GM23338 (cell line): ENCODE results near the gene TRIO. TPM values are rescaled to one million over a fixed set of nuclear protein-coding genes. Genes with fewer than 3 reads are reported as not detected.

Experiments used
- ATAC-seq: fragments of 200-7000 bp; cut with Tn5 transposase; 3 replicates; pipeline ENCODE4 v1.9.1; 2020
- DNase-seq: peaks from one replicate; pipeline ENCODE4 v3.0.0-alpha.2; 2015; ENCODE audit warnings: low spot score
- H2AFZ ChIP-seq: fragments of 200-600 bp; sonication (generic); 2 replicates; pipeline ENCODE4 v1.8.0; 2016; ENCODE audit warnings: antibody characterized with exemption, mild to moderate bottlenecking, moderate library complexity
- H3F3A ChIP-seq: fragments of 200-600 bp; sonication (generic); replicated peaks from 2 replicates; pipeline ENCODE4 v1.8.0; 2017; ENCODE audit warnings: antibody characterized with exemption, mixed run types, low read depth
- H3K27ac ChIP-seq: fragments of 200-600 bp; sonication (generic); 2 replicates; pipeline ENCODE4 v1.6.1; 2016; ENCODE audit warnings: low read depth
- H3K27me3 ChIP-seq: fragments of 200-600 bp; sonication (generic); 2 replicates; pipeline ENCODE4 v1.8.0; 2016; ENCODE audit warnings: mild to moderate bottlenecking, mixed run types, moderate library complexity; ENCODE audit not compliant: insufficient read depth
- H3K36me3 ChIP-seq: fragments of 200-600 bp; sonication (generic); 2 replicates; pipeline ENCODE4 v1.8.0; 2016; ENCODE audit warnings: mild to moderate bottlenecking; ENCODE audit not compliant: insufficient read depth
- H3K4me1 ChIP-seq: fragments of 200-600 bp; sonication (generic); 2 replicates; pipeline ENCODE4 v1.8.0; 2016; ENCODE audit warnings: mild to moderate bottlenecking, moderate library complexity; ENCODE audit not compliant: insufficient read depth
- H3K4me2 ChIP-seq: fragments of 200-600 bp; sonication (generic); 2 replicates; pipeline ENCODE4 v1.7.1; 2017; ENCODE audit warnings: mixed run types
- H3K4me3 ChIP-seq: fragments of 200-600 bp; sonication (generic); 2 replicates; pipeline ENCODE4 v1.6.1; 2016; ENCODE audit warnings: mixed run types
- H3K79me2 ChIP-seq: fragments of 200-600 bp; sonication (generic); replicated peaks from 2 replicates; pipeline ENCODE4 v1.8.0; 2017; ENCODE audit warnings: mild to moderate bottlenecking; ENCODE audit not compliant: insufficient read depth
- H3K9me2 ChIP-seq: fragments of 200-600 bp; sonication (generic); 2 replicates; pipeline ENCODE4 v1.8.0; 2017; ENCODE audit not compliant: insufficient read depth
- H4K20me1 ChIP-seq: fragments of 200-600 bp; sonication (generic); replicated peaks from 2 replicates; pipeline ENCODE4 v1.8.0; 2017; ENCODE audit warnings: mild to moderate bottlenecking; ENCODE audit not compliant: insufficient read depth
- H3K27ac Mint-ChIP-seq: 2 replicates; pipeline ENCODE4 v1.8.0; 2020; ENCODE audit warnings: inconsistent platforms, mild to moderate bottlenecking, moderate library complexity, mixed read lengths
- H3K27me3 Mint-ChIP-seq: 3 replicates; pipeline ENCODE4 v1.8.0; 2022; ENCODE audit warnings: low read depth, mild to moderate bottlenecking, moderate library complexity, mixed read lengths, inconsistent platforms; ENCODE audit not compliant: insufficient read depth, poor library complexity
- H3K36me3 Mint-ChIP-seq: 3 replicates; pipeline ENCODE4 v1.8.0; 2021; ENCODE audit warnings: low read depth, mild to moderate bottlenecking, inconsistent platforms, moderate library complexity, mixed read lengths
- H3K4me1 Mint-ChIP-seq: 3 replicates; pipeline ENCODE4 v1.8.0; 2020; ENCODE audit warnings: mild to moderate bottlenecking, inconsistent platforms, mixed read lengths
- H3K4me3 Mint-ChIP-seq: 3 replicates; pipeline ENCODE4 v1.8.0; 2021; ENCODE audit warnings: moderate library complexity, mild to moderate bottlenecking, inconsistent platforms, mixed read lengths
- H3K9me3 Mint-ChIP-seq: 3 replicates; pipeline ENCODE4 v1.8.0; 2020; ENCODE audit warnings: moderate library complexity, mild to moderate bottlenecking, inconsistent platforms, mixed read lengths
- EZH2 ChIP-seq: fragments of 200-600 bp; sonication (generic); IDR thresholded peaks from one replicate; pipeline ENCODE4 v1.8.0; 2017; ENCODE audit warnings: antibody characterized with exemption, mild to moderate bottlenecking, low read depth; ENCODE audit not compliant: unreplicated experiment
- JUNB ChIP-seq: IDR thresholded peaks from one replicate; pipeline ENCODE4 v1.6.1; 2016; ENCODE audit warnings: antibody characterized with exemption; ENCODE audit not compliant: unreplicated experiment
- NANOG ChIP-seq: IDR thresholded peaks from 2 replicates; pipeline ENCODE4 v1.6.1; 2016; ENCODE audit warnings: antibody characterized with exemption, borderline replicate concordance
- POLR2AphosphoS5 ChIP-seq: IDR thresholded peaks from 2 replicates; pipeline ENCODE4 v1.6.1; 2016; ENCODE audit warnings: antibody characterized with exemption, low read depth
- STAT1 ChIP-seq: IDR thresholded peaks from one replicate; pipeline ENCODE4 v1.6.1; 2016; ENCODE audit warnings: antibody characterized with exemption; ENCODE audit not compliant: unreplicated experiment
- ZNF114 ChIP-seq: fragments of 250-450 bp; sonication (Bioruptor Pico); IDR thresholded peaks from 2 replicates; pipeline ENCODE4 v1.5.0; 2020; ENCODE audit warnings: mild to moderate bottlenecking, moderate library complexity
- ZNF331 ChIP-seq: fragments of 250-450 bp; sonication (Bioruptor Pico); IDR thresholded peaks from 2 replicates; pipeline ENCODE4 v1.5.0; 2020; ENCODE audit warnings: low read depth, mild to moderate bottlenecking, moderate library complexity
- ZNF462 ChIP-seq: fragments of 250-450 bp; sonication (Bioruptor Pico); IDR thresholded peaks from 2 replicates; pipeline ENCODE4 v1.5.0; 2020; ENCODE audit warnings: mild to moderate bottlenecking, moderate library complexity
- polyA plus RNA-seq: library from polyadenylated mRNA; unstranded; fragments of >200 nt; fragmentation: Nextera tagmentation; extraction: Ambion mirVana; gene quantifications from 2 replicates; pipeline ENCODE4 v1.2.1, GENCODE V29; 2016
- total RNA-seq: library from RNA; depleted of rRNA; stranded (reverse); fragments of >200 nt; shearing (Covaris generic); gene quantifications from 2 replicates; pipeline ENCODE4 v1.2.3, GENCODE V29; 2014
- TF ChIP-seq, protein P1 (sequence below): IDR thresholded peaks from 2 replicates; pipeline ENCODE4 v1.6.1; 2016; ENCODE audit warnings: antibody characterized with exemption
- TF ChIP-seq, protein P2 (sequence below), 2 experiments: fragments of 200-600 bp in 1 of 2; sonication (generic) in 1 of 2; conservative IDR thresholded peaks; 2 replicates each; pipeline versions ENCODE4 v1.5.1 to v1.6.1; 2016 to 2017; ENCODE audit warnings: antibody characterized with exemption in 2 of 2, low read depth in 2 of 2, mild to moderate bottlenecking in 2 of 2, moderate library complexity in 1 of 2
- TF ChIP-seq, protein P3 (sequence below): IDR thresholded peaks from one replicate; pipeline ENCODE4 v1.6.1; 2018; ENCODE audit warnings: antibody characterized with exemption; ENCODE audit not compliant: unreplicated experiment

The TRIO gene
- total and polyA plus RNA-seq, 2 experiments from 2014 or later = 13.8 to 113 TPM

GRCh38 chr5:14112998-14113652 is 30.0 kb upstream of the TRIO start:
- Histone ChIP-seq H3K4me1 (peaks cover 20% of the 10 kb centered on the region), H3K27ac (no peak overlapping the region), H3K9me2 (peaks cover 20% of the 10 kb centered on the region), H3K79me2 (no peaks in the 10 kb centered on the region), H3K36me3 (no peaks in the 10 kb centered on the region; the same call in 1 of the 2 replicates), H3K27me3 (no peaks in the 10 kb centered on the region), H4K20me1 (no peaks in the 10 kb centered on the region), H3K4me2 (no peak overlapping the region), H3F3A (no peaks in the 10 kb centered on the region), H3K4me3 (no peak overlapping the region), H2AFZ (no peak overlapping the region)
- ATAC-seq (no peak), DNase-seq (no peak)
- Mint-ChIP-seq H3K4me1 (peaks cover 28% of the 10 kb centered on the region), H3K4me3 (no peak overlapping the region), H3K9me3 (no peaks in the 10 kb centered on the region), H3K36me3 (no peaks in the 10 kb centered on the region), H3K27ac (no peak overlapping the region), H3K27me3 (peaks cover 9% of the 10 kb centered on the region)
- TF ChIP-seq JUNB = no peak
- TF ChIP-seq NANOG = no peak
- TF ChIP-seq ZNF114 (CRISPR knock-in tag) = no peak
- TF ChIP-seq EZH2 = no peak
- TF ChIP-seq ZNF331 (CRISPR knock-in tag) = no peak
- TF ChIP-seq, protein P1, sequence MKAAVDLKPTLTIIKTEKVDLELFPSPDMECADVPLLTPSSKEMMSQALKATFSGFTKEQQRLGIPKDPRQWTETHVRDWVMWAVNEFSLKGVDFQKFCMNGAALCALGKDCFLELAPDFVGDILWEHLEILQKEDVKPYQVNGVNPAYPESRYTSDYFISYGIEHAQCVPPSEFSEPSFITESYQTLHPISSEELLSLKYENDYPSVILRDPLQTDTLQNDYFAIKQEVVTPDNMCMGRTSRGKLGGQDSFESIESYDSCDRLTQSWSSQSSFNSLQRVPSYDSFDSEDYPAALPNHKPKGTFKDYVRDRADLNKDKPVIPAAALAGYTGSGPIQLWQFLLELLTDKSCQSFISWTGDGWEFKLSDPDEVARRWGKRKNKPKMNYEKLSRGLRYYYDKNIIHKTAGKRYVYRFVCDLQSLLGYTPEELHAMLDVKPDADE = no peak
- no peak for TF ChIP-seq STAT1
- TF ChIP-seq POLR2AphosphoS5 = no peak
- TF ChIP-seq, protein P2, sequence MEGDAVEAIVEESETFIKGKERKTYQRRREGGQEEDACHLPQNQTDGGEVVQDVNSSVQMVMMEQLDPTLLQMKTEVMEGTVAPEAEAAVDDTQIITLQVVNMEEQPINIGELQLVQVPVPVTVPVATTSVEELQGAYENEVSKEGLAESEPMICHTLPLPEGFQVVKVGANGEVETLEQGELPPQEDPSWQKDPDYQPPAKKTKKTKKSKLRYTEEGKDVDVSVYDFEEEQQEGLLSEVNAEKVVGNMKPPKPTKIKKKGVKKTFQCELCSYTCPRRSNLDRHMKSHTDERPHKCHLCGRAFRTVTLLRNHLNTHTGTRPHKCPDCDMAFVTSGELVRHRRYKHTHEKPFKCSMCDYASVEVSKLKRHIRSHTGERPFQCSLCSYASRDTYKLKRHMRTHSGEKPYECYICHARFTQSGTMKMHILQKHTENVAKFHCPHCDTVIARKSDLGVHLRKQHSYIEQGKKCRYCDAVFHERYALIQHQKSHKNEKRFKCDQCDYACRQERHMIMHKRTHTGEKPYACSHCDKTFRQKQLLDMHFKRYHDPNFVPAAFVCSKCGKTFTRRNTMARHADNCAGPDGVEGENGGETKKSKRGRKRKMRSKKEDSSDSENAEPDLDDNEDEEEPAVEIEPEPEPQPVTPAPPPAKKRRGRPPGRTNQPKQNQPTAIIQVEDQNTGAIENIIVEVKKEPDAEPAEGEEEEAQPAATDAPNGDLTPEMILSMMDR (conservative IDR thresholded peaks at IDR 0.05; ENCODE audit: low read depth in 2 of 2) = no peak
- TF ChIP-seq, protein P3, sequence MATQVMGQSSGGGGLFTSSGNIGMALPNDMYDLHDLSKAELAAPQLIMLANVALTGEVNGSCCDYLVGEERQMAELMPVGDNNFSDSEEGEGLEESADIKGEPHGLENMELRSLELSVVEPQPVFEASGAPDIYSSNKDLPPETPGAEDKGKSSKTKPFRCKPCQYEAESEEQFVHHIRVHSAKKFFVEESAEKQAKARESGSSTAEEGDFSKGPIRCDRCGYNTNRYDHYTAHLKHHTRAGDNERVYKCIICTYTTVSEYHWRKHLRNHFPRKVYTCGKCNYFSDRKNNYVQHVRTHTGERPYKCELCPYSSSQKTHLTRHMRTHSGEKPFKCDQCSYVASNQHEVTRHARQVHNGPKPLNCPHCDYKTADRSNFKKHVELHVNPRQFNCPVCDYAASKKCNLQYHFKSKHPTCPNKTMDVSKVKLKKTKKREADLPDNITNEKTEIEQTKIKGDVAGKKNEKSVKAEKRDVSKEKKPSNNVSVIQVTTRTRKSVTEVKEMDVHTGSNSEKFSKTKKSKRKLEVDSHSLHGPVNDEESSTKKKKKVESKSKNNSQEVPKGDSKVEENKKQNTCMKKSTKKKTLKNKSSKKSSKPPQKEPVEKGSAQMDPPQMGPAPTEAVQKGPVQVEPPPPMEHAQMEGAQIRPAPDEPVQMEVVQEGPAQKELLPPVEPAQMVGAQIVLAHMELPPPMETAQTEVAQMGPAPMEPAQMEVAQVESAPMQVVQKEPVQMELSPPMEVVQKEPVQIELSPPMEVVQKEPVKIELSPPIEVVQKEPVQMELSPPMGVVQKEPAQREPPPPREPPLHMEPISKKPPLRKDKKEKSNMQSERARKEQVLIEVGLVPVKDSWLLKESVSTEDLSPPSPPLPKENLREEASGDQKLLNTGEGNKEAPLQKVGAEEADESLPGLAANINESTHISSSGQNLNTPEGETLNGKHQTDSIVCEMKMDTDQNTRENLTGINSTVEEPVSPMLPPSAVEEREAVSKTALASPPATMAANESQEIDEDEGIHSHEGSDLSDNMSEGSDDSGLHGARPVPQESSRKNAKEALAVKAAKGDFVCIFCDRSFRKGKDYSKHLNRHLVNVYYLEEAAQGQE = no peak
- no peak for TF ChIP-seq ZNF462 (CRISPR knock-in tag)
